ENCODE measurements around the gene OR8S1.
"Not testable (repeated sequence)": the region's sequence is repeated elsewhere in the genome, so short reads cannot be mapped to it uniquely, and the experiment has no call there.

The OR8S1 gene

DNA sequence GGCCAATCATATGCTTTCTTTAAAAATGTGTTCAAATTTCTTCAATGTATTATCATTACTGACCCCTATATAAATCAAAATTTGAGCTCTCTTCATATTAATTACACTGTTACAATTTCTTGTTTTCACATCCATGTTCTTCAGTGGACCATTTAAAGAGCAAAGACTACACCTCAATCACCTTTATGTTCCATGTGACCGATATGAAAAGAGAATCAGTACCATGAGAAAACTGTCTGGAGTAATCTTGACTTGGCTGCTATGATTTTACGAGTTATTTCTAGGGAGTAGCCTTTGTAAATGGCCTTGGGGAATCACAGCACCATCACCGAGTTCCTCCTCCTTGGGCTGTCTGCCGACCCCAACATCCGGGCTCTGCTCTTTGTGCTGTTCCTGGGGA, at the start of gene OR8S1:
Gene OR8S1, plus strand, starts transcription at position 301 of the 400 bp plus-strand sequence. Its CDS starts 0 bp downstream, at position 301.
- DNase-seq: no peak

DNA sequence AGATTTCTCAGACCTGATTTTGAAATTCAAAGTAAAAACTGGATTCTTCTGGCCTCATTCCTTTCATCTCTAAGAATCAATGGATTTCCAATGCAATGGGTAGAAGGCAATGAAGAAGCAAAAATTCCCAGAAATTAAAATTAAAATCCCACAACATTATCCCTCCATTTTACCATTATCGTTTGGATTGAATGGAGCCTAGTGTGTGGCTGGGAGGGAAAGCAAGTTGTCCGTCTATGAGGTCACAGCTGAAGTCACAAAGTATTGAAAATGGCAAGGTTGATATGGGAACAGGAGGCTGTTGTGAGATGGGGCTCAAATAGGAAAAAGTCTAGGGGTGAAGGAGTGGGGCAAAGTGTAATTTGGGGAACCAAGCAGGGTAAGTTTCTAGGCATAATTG, 43.2 kb upstream of the OR8S1 start, which contains the start of gene C12orf54:
Gene C12orf54, plus strand, starts transcription at position 301 of the 400 bp plus-strand sequence. CDS start 799 bp downstream, outside the sequence.
- no peak for DNase-seq

DNA sequence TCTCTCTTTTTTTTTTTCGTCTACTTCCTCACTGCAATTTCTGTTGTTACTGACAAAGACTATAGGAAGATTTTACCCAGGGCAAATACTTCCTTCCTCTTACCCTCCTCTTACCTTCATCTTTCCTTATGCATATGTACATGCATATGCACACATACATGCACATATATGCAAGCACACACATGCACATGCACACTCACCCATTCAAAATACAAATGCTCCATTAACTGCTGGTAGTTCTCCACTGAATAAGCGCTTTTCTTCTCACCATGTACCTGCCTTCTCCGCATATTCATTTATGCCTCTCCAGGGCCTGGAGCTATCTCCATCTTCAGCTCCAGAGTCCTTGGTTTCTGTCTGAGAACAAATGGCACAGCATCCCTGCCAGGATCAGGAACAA, 42.5 kb upstream of the OR8S1 start:
- no peak for DNase-seq

DNA sequence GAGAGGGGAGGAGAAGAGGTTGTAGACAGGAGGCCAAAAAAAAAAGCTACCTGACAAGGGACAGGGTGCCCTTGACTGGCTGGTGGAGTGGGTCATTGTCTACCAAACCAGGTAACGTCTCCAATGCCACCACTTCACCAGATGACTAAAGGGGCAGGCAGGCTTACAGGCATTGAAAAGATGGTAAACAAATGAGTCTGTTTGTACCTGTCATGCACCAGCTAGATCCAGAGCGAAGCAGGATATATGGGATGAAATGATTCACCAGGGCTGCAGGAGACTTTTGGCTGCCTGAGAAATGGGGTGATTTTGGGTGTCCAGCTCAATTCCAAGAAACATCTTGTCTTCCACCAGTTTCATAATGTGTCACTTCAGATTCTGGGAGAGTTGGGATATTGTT, 39.2 kb upstream of the OR8S1 start:
- no peak for DNase-seq

DNA sequence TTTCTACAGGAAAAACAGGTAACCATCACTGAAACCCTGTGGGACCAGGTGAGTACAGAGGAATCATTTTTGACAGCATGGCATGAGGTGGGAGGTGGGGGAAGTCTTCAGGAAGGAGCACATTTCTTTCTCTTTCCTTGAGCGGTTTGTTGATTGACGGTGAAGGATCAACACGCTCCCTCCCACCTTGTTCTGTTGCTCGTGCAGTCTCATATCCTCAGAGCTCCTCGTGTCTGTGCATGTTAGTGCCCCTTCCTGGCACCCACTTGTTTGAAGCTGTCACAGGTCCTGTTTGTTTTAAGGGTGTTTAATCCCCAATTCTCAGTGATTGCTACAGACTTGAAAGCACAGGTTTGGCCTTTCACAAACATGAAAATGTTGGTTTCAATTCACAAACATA, 38.8 kb upstream of the OR8S1 start:
- no peak for DNase-seq

GRCh38 chr12:48489012-48489411, 36.4 kb upstream of the OR8S1 start:
- no peak for DNase-seq

DNA sequence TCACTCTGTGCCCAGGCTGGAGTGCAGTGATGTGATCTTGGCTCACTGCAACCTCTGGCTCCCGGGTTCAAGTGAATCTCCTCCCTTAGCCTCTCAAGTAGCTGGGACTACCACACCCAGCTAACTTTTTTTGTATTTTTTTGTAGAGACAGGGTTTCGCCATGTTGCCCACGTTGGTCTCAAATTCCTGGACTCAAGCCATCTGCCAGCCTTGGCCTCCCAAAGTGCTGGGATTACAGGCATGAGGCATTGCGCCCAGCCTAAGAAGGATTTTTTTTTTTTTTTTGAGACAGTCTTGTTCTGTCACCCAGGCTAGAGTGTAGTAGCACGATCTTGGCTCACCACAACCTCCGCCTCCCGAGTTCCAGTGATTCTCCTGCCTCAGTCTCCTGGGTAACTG, 36.0 kb upstream of the OR8S1 start:
- DNase-seq: not testable (repeated sequence)

GRCh38 chr12:48500281-48500680, 25.2 kb upstream of the OR8S1 start:
- not testable (repeated sequence) for DNase-seq

DNA sequence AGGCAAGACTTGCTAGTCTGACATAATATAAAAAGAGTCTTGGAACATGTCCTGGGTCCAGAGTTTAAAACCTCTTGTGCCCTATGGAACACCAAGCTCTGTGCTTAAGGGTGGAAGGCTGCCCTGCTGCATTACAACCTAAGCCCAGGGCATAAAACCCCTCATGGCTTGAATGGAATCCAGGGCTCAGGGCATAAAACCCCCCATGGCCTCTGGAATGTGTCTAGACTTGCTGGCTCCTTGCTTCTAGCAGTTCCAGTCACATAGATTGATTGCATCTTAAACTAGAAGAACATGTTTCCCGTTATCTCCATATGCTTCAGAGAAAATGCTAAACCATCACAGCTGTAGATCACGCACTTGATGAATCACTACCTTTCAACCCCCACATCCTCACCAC, 18.6 kb upstream of the OR8S1 start:
- DNase-seq: not testable (repeated sequence)

DNA sequence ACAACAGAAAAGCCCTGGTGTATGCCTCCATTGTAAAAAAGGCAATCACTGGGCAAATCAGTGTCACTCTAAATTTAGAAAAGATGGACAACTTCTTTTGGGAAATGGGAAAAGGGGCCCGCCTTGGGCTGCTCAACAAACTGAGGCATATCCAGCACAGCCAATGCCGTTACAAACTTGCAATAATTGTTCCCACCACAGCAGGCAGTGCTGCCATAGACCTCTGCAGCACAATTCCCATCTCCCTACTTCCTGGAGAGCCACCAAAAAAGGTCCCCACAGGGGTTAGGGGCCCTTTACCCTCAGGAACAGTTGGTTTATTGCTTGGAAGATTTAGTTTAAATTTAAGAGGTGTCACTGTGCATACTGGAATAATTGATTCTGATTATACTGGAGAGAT, 16.4 kb upstream of the OR8S1 start:
- no peak for DNase-seq

- DNase-seq: no peak
Observed at GRCh38 chr12:48510111-48510510, 15.3 kb upstream of the OR8S1 start.

GRCh38 chr12:48512855-48513254, 12.6 kb upstream of the OR8S1 start:
- no peak for DNase-seq

- no peak for DNase-seq
Observed at GRCh38 chr12:48514728-48515127, 10.7 kb upstream of the OR8S1 start.

- DNase-seq: not testable (repeated sequence)
Observed at GRCh38 chr12:48520381-48520780, 5.1 kb upstream of the OR8S1 start.

DNA sequence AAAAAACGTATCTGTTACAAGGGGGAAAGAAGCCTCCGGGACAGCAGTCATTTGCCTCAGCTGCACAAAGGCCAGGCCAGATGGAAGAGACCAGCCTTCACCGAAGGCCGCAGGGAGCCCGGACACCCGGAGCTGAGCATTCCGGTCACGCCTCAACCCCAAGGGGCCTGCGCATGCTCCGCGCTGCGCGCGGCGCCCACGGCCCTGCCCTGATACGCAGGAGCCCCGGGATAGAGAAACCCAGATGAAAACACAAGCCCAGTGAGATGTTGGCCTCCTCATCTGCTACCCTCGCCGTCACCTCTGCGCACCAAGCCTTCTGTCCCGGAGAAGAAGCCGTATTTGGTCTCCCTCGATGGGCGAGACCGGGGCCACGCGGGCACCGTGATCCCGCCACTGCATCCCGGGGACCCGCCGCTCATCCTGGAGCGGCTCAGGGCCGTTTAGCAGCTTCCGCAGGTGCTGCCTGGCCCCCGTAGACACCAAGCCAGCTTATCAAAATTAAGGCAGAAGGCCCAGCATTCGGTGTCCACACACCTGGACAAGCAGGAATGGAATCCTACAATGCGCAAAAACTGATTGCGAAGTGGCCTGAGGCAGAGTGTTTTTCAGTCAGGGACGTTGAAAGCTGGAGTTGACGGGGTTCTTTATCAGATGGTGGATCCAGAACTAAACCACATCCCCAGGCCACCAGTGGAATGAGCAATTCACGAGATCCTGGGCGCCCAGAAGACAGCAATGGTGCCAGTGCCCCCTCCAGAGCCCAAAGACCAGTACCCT, 2.6 kb downstream of the OR8S1 start:
- no peak for DNase-seq

GRCh38 chr12:48532601-48533000, 7.2 kb downstream of the OR8S1 start:
- DNase-seq: no peak

GRCh38 chr12:48536602-48537001, 11.2 kb downstream of the OR8S1 start:
- DNase-seq: no peak

GRCh38 chr12:48542300-48542928, 17.0 kb downstream of the OR8S1 start:
- peak in 1 of 2 donors; percentile 55 for DNase-seq

DNA sequence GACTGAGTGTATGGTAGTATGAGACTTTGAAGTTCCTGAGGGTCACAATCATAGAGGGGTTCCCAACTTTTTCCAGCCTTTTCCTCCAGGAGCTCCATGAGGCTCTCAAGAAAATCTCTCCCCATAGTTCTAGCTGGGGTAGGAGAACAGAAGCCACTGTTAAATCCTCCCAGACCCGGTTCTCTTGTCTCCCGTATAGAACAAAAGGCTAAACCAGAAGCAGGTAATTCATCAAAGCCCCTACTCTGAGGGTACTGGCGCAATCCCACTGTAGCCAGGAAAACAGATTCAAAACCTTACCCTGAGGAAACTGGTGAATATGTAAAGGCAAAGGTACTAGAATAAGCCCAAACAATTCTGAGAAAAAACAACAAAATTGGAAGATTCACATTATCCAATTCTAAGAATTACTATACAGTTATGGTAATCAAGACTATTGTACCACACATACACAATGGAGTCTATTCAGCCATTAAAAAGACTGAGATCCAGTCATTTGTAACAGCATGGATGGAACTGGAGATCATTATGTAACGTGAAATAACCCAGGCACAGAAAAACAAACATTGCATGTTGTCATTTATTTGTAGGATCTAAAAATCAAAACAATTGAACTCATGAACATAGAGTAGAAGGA, 20.5 kb downstream of the OR8S1 start:
- DNase-seq: no peak

- DNase-seq: not testable (repeated sequence)
Observed at GRCh38 chr12:48547012-48547411, 21.6 kb downstream of the OR8S1 start.

- DNase-seq: not testable (repeated sequence)
Observed at GRCh38 chr12:48551636-48552035, 26.2 kb downstream of the OR8S1 start.

DNA sequence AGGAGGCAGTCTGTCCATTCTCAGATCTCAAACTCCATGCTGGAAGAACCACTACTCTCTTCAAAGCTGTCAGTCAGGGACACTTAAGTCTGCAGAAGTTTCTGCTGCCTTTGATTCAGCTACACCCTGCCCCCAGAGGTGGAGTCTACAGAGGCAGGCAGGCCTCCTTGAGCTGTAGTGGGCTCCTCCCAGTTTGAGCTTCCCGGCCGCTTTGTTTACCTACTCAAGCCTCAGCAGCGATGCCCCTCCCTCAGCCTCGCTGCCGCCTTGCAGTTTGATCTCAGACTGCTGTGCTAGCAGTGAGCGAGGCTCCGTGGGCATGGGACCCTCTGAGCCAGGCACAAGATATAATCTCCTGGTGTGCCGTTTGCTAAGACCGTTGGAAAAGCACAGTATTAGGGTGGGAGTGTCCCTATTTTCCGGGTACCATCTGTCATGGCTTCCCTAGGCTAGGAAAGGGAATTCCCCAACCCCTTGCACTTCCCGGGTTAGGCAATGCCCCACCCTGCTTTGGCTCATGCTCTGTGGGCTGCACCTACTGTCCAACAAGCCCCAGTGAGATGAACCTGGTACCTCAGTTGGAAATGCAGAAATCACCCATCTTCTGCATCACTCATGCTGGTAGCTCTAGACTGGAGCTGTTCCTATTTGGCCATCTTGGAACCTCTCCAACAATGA, 28.4 kb downstream of the OR8S1 start:
- DNase-seq: peak in 1 of 2 donors; percentile 49

- DNase-seq: no peak
Observed at GRCh38 chr12:48556631-48557030, 31.2 kb downstream of the OR8S1 start.

Data from CD4-positive, alpha-beta T cell treated with Interferon alpha-2 for 1 hour (primary cell).